H9 (cell line): ENCODE results near the gene SAMMSON. TPM values are rescaled to one million over a fixed set of nuclear protein-coding genes. Genes with fewer than 3 reads are reported as not detected.

Experiments
- DNase-seq: peaks from one replicate; pipeline ENCODE4 v3.0.0-alpha.2; 2017
- H2AFZ ChIP-seq: one replicate; pipeline ENCODE4 v1.6.1; 2013; ENCODE audit warnings: mild to moderate bottlenecking, low read length, control low read depth, moderate library complexity
- H2AK5ac ChIP-seq: 2 replicates; pipeline ENCODE4 v1.6.1; 2013; ENCODE audit warnings: low read length, control low read depth, mixed read lengths; ENCODE audit not compliant: insufficient read length
- H2BK120ac ChIP-seq: one replicate; pipeline ENCODE4 v1.6.1; 2013; ENCODE audit warnings: low read depth, mild to moderate bottlenecking, low read length, control low read depth, inconsistent platforms; ENCODE audit not compliant: poor library complexity, severe bottlenecking
- H2BK12ac ChIP-seq: 2 replicates; pipeline ENCODE4 v1.6.1; 2013; ENCODE audit warnings: low read length, control low read depth, mixed read lengths, low read depth; ENCODE audit not compliant: insufficient read length
- H2BK15ac ChIP-seq: 2 replicates; pipeline ENCODE4 v1.6.1; 2013; ENCODE audit warnings: low read depth, low read length, control low read depth
- H2BK20ac ChIP-seq: one replicate; pipeline ENCODE4 v1.6.1; 2013; ENCODE audit warnings: low read depth, mild to moderate bottlenecking, low read length, control low read depth, inconsistent platforms; ENCODE audit not compliant: poor library complexity, severe bottlenecking
- H2BK5ac ChIP-seq: 2 replicates; pipeline ENCODE4 v1.6.1; 2013; ENCODE audit warnings: low read length, control low read depth, mixed read lengths; ENCODE audit not compliant: insufficient read length
- H3K14ac ChIP-seq: 2 replicates; pipeline ENCODE4 v1.6.1; 2013; ENCODE audit warnings: low read length, control low read depth; ENCODE audit not compliant: insufficient read depth
- H3K18ac ChIP-seq: 2 replicates; pipeline ENCODE4 v1.6.1; 2013; ENCODE audit warnings: low read depth, mild to moderate bottlenecking, mixed read lengths, low read length, control low read depth; ENCODE audit not compliant: insufficient read length
- H3K23ac ChIP-seq: 2 replicates; pipeline ENCODE4 v1.6.1; 2013; ENCODE audit warnings: low read length, control low read depth, mixed read lengths, low read depth; ENCODE audit not compliant: insufficient read length
- H3K23me2 ChIP-seq: 2 replicates; pipeline ENCODE4 v1.6.1; 2013; ENCODE audit warnings: low read depth, mild to moderate bottlenecking, mixed read lengths, low read length, control low read depth; ENCODE audit not compliant: insufficient read length, poor library complexity, severe bottlenecking
- H3K27ac ChIP-seq: 2 replicates; pipeline ENCODE4 v1.5.1; 2013; ENCODE audit warnings: low read length, control low read depth, mixed read lengths, low read depth; ENCODE audit not compliant: insufficient read length
- H3K27me3 ChIP-seq: 2 replicates; pipeline ENCODE4 v1.6.1; 2013; ENCODE audit warnings: low read length, control low read depth, inconsistent platforms; ENCODE audit not compliant: insufficient read depth
- H3K4ac ChIP-seq: 2 replicates; pipeline ENCODE4 v1.6.1; 2013; ENCODE audit warnings: low read depth, mild to moderate bottlenecking, control low read depth, inconsistent platforms, low read length, moderate library complexity
- H3K4me1 ChIP-seq: 2 replicates; pipeline ENCODE4 v1.6.1; 2013; ENCODE audit warnings: low read length, control low read depth, inconsistent platforms; ENCODE audit not compliant: insufficient read depth
- H3K4me2 ChIP-seq: 2 replicates; pipeline ENCODE4 v1.6.1; 2013; ENCODE audit warnings: low read length, control low read depth, mixed read lengths; ENCODE audit not compliant: insufficient read length, insufficient read depth
- H3K56ac ChIP-seq: 2 replicates; pipeline ENCODE4 v1.6.1; 2013; ENCODE audit warnings: low read depth, mild to moderate bottlenecking, mixed read lengths, low read length, control low read depth; ENCODE audit not compliant: insufficient read length
- H3K79me1 ChIP-seq: 2 replicates; pipeline ENCODE4 v1.6.1; 2013; ENCODE audit warnings: low read depth, mild to moderate bottlenecking, moderate library complexity, low read length, control low read depth, inconsistent platforms; ENCODE audit not compliant: insufficient read depth, poor library complexity, severe bottlenecking
- H3K79me2 ChIP-seq: 2 replicates; pipeline ENCODE4 v1.6.1; 2013; ENCODE audit warnings: low read length, control low read depth, inconsistent platforms; ENCODE audit not compliant: insufficient read depth
- H3K9ac ChIP-seq: 2 replicates; pipeline ENCODE4 v1.6.1; 2013; ENCODE audit warnings: low read length, control low read depth, mixed read lengths; ENCODE audit not compliant: insufficient read length; ENCODE audit errors: extremely low read depth
- H3K9me3 ChIP-seq: one replicate; pipeline ENCODE4 v1.6.1; 2013; ENCODE audit warnings: low read depth, low read length, inconsistent platforms; ENCODE audit not compliant: control insufficient read depth
- H3T11ph ChIP-seq: one replicate; pipeline ENCODE4 v1.6.1; 2013; ENCODE audit warnings: mild to moderate bottlenecking, low read length, control low read depth, inconsistent platforms
- H4K20me1 ChIP-seq: one replicate; pipeline ENCODE4 v1.6.1; 2013; ENCODE audit not compliant: control insufficient read depth, insufficient read length, insufficient read depth
- H4K5ac ChIP-seq: 2 replicates; pipeline ENCODE4 v1.6.1; 2013; ENCODE audit warnings: low read depth, mild to moderate bottlenecking, mixed read lengths, low read length, control low read depth; ENCODE audit not compliant: insufficient read length
- H4K8ac ChIP-seq: replicated peaks from 2 replicates; pipeline ENCODE4 v1.6.1; 2013; ENCODE audit warnings: low read length, control low read depth, mixed read lengths, low read depth; ENCODE audit not compliant: insufficient read length
- H4K91ac ChIP-seq: 2 replicates; pipeline ENCODE4 v1.6.1; 2013; ENCODE audit warnings: low read depth, mild to moderate bottlenecking, moderate library complexity, mixed read lengths, low read length, control low read depth; ENCODE audit not compliant: insufficient read length
- H3K27ac Mint-ChIP-seq, 3 experiments: 2 replicates in 2 of 3; 3 replicates in 1 of 3; pipeline ENCODE4 v1.8.0; 2020 to 2021; ENCODE audit warnings: mixed read lengths in 3 of 3, mild to moderate bottlenecking in 1 of 3, moderate library complexity in 1 of 3
- H3K27me3 Mint-ChIP-seq: 2 replicates; pipeline ENCODE4 v1.8.0; 2021; ENCODE audit warnings: low read depth, mild to moderate bottlenecking, moderate library complexity, mixed read lengths
- H3K36me3 Mint-ChIP-seq, 3 experiments: 2 replicates in 2 of 3; 3 replicates in 1 of 3; pipeline ENCODE4 v1.8.0; 2020 to 2021; ENCODE audit warnings: low read depth in 3 of 3, mixed read lengths in 3 of 3; ENCODE audit not compliant: insufficient read depth in 1 of 3
- H3K4me1 Mint-ChIP-seq, 2 experiments: 2 replicates each; pipeline ENCODE4 v1.8.0; 2020; ENCODE audit warnings: mixed read lengths in 2 of 2
- H3K4me3 Mint-ChIP-seq, 2 experiments: 2 replicates in 1 of 2; 3 replicates in 1 of 2; pipeline ENCODE4 v1.8.0; 2020 to 2021; ENCODE audit warnings: mild to moderate bottlenecking in 2 of 2, mixed read lengths in 2 of 2, moderate library complexity in 1 of 2
- H3K9me3 Mint-ChIP-seq, 2 experiments: 2 replicates in 1 of 2; 3 replicates in 1 of 2; pipeline ENCODE4 v1.8.0; 2020; ENCODE audit warnings: mild to moderate bottlenecking in 2 of 2, mixed read lengths in 2 of 2, moderate library complexity in 1 of 2
- CTCF ChIP-seq: fragments of 200-600 bp; sonication (generic); conservative IDR thresholded peaks from 3 replicates; pipeline ENCODE4 v1.8.0; 2021; ENCODE audit warnings: antibody characterized with exemption, mild to moderate bottlenecking
- WGBS: extraction: QIAGEN DNeasy Blood & Tissue Kit; methylation state at CpG from one replicate; pipeline ENCODE4 v1.1.7; 2013; ENCODE audit warnings: missing lambda C conversion rate, low lambda C conversion rate, mixed read lengths; ENCODE audit not compliant: insufficient read length; ENCODE audit errors: extremely low coverage; 5-methylcytosine and 5-hydroxymethylcytosine counted together
- total RNA-seq: library from RNA; stranded (reverse); gene quantifications from 2 replicates; pipeline ENCODE4 v1.2.1, GENCODE V29; 2021

SAMMSON gene
- total RNA-seq, 1 experiment from 2014 or later, result not detected

GRCh38 chr3:70072180-70072579, 72.6 kb downstream of the SAMMSON start:
- H3K4ac ChIP-seq, result no peak overlapping the region
- peaks cover 2% of the 10 kb centered on the region; the same call in 1 of the 2 replicates for H3K4me1 ChIP-seq
- Mint-ChIP-seq H3K9me3 (no peaks in the 10 kb centered on the region; a peak in 1 of 5 replicates), H3K36me3 (peaks cover 0 to 2% (median 0%) of the 10 kb centered on the region in 3 experiments; a peak in 1 of 7 replicates), H3K4me1 (peaks cover 30 to 31% of the 10 kb centered on the region in 2 experiments), H3K4me3 (peak overlapping the region; percentile 33 to 47; a peak in 4 of 5 replicates), H3K27ac (peak overlapping the region; percentile 62 to 93 (median 88); a peak in 6 of 7 replicates), H3K27me3 (peaks cover 2% of the 10 kb centered on the region; the same call in 1 of the 2 replicates)
- TF ChIP-seq CTCF, result no peak
- DNase-seq, result no peak
- no peak overlapping the region for H3K18ac ChIP-seq
- H3K9ac ChIP-seq, result peak overlapping the region; percentile 58
- H4K8ac ChIP-seq, result no peak overlapping the region
- no peaks in the 10 kb centered on the region for H3K79me2 ChIP-seq
- H2AFZ ChIP-seq, result peak overlapping the region; percentile 92
- H4K91ac ChIP-seq, result no peak overlapping the region
- no peaks in the 10 kb centered on the region for H3K27me3 ChIP-seq
- H2BK20ac ChIP-seq, result no peak overlapping the region
- H2BK15ac ChIP-seq, result no peak overlapping the region
- no peak overlapping the region for H2BK120ac ChIP-seq
- no peaks in the 10 kb centered on the region for H3K79me1 ChIP-seq
- peak overlapping the region; percentile 43 for H3K4me2 ChIP-seq
- H3K23ac ChIP-seq, result no peak overlapping the region
- H3T11ph ChIP-seq, result no peak overlapping the region
- H3K56ac ChIP-seq, result no peak overlapping the region
- H2BK12ac ChIP-seq, result no peak overlapping the region
- no peak overlapping the region for H3K14ac ChIP-seq
- no peaks in the 10 kb centered on the region for H4K20me1 ChIP-seq
- peak overlapping the region; percentile 52 for H3K27ac ChIP-seq
- WGBS, result no CpG with 5 or more reads among the region's 9 CpGs
- no peak overlapping the region for H2BK5ac ChIP-seq
- H2AK5ac ChIP-seq, result no peak overlapping the region
- H3K9me3 ChIP-seq, result no peaks in the 10 kb centered on the region
- no peak overlapping the region for H4K5ac ChIP-seq
- H3K23me2 ChIP-seq, result no peaks in the 10 kb centered on the region
